RWPE1 (cell line): ENCODE data around the gene PDGFB.

ENCODE experiments used
- CTCF ChIA-PET: fragments of 350-600 bp; sonication (Branson Sonifier 250); formaldehyde crosslinking; extraction: SDS; loops from one replicate; lab custom pipeline; 2021; lab: Yijun Ruan, JAX
- POLR2A ChIA-PET: fragments of 400-600 bp; formaldehyde crosslinking; extraction: SDS; loops from one replicate; lab custom pipeline; 2020; ENCODE audit warnings: antibody characterized with exemption; ENCODE audit not compliant: low non-redundant PET; lab: Yijun Ruan, JAX
- DNase-seq: peaks from one replicate; pipeline ENCODE4 v3.0.0; 2012; ENCODE audit warnings: low spot score
- H3K27ac ChIP-seq: fragments of 450-650 bp; 2 replicates; pipeline ENCODE4 v1.5.1; 2017
- TF ChIP-seq, protein P1 (sequence below): fragments of 450-650 bp; conservative IDR thresholded peaks from 2 replicates; pipeline ENCODE4 v1.5.1; 2017; ENCODE audit warnings: low read depth, mild to moderate bottlenecking

The PDGFB gene

GRCh38 chr22:39181356-39181755, 63.4 kb downstream of the PDGFB start:
- H3K27ac ChIP-seq = peak overlapping the region; percentile 41
- ChIA-PET CTCF (no interaction called here), POLR2A (no interaction called here)
- no peak for DNase-seq
- TF ChIP-seq, protein P1, sequence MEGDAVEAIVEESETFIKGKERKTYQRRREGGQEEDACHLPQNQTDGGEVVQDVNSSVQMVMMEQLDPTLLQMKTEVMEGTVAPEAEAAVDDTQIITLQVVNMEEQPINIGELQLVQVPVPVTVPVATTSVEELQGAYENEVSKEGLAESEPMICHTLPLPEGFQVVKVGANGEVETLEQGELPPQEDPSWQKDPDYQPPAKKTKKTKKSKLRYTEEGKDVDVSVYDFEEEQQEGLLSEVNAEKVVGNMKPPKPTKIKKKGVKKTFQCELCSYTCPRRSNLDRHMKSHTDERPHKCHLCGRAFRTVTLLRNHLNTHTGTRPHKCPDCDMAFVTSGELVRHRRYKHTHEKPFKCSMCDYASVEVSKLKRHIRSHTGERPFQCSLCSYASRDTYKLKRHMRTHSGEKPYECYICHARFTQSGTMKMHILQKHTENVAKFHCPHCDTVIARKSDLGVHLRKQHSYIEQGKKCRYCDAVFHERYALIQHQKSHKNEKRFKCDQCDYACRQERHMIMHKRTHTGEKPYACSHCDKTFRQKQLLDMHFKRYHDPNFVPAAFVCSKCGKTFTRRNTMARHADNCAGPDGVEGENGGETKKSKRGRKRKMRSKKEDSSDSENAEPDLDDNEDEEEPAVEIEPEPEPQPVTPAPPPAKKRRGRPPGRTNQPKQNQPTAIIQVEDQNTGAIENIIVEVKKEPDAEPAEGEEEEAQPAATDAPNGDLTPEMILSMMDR = no peak

GRCh38 chr22:39179841-39180335, 64.9 kb downstream of the PDGFB start:
- ChIA-PET CTCF (interaction anchor here (0.5 to 0.6 kb wide), 2 partner anchors 161 to 164 kb away, joined by 3 read pairs; no protein-coding TSS in a partner anchor), POLR2A (no interaction called here)
- peak overlapping the region; percentile 93 for H3K27ac ChIP-seq
- TF ChIP-seq, protein P1 = no peak
- no peak for DNase-seq

DNA sequence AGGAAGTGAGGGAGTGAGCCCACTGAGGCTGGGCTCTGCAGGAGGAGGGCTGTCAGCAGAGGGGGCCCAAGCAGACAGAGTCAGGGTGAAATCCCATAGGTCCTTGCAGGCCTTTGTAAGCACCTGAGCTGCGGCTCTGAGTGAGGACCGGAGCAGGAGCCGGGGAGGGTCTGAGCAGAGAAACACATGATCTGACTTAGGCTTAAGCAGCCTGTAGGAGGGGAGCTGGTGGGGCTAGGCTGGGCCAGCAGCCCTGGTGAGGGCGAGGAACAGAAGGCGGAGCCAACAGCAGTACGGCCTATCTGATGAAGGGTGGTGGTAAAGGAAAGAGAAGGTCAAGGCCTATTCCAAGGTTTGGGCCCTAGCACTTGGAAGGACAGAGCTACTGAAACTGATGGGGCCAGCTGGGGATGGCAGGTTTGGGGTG, 65.4 kb downstream of the PDGFB start:
- ChIA-PET CTCF (interaction anchor here (0.5 to 0.6 kb wide), 2 partner anchors 160 to 164 kb away, joined by 3 read pairs; no protein-coding TSS in a partner anchor), POLR2A (no interaction called here)
- TF ChIP-seq, protein P1 = no peak
- H3K27ac ChIP-seq = peak overlapping the region; percentile 93
- DNase-seq = no peak

GRCh38 chr22:39178206-39179111, 66.3 kb downstream of the PDGFB start:
- H3K27ac ChIP-seq = peak overlapping the region; percentile 93
- CTCF ChIA-PET = no interaction called here
- POLR2A ChIA-PET = no interaction called here
- no peak for DNase-seq
- TF ChIP-seq, protein P1 = no peak

DNA sequence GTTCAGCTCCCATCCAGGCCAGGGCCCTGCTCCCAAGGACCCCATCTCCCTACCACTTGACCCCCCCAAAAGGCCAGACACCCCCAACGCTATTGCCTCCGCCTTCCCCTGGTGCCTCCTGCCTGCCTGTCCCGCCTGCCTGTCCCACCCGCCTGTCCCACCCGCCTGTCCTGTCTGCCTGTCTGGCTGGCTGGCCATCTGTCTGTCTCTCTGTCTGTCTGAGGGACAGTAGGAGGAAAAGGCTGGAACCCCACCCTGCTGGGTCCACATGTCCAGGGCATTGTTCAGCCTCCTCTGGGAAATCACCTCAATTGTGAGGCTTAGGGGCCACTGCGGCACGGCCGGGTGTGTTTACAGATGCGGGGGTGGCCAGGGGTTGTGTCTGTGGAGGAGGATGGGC, 67.0 kb downstream of the PDGFB start:
- no peak for DNase-seq
- TF ChIP-seq, protein P1 = no peak
- POLR2A ChIA-PET = no interaction called here
- H3K27ac ChIP-seq = peak overlapping the region; percentile 93
- CTCF ChIA-PET = no interaction called here

DNA sequence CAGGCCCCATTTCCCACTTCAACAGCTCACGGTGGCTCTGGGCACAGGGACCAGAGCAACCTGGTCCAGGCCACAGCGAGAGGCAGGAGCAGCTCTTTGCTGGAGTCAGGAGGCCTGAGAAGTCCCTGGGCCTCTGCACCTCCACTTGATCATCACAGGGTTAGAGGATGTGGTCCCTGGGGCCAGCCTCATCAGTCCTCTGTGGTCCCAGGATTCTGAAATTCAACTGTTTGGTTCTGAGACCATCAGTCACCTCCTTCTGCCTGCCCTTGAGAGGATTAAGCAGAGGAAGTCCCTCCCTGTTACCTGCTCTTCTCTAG, 67.4 kb downstream of the PDGFB start:
- POLR2A ChIA-PET = no interaction called here
- no peak for DNase-seq
- TF ChIP-seq, protein P1 = no peak
- CTCF ChIA-PET = no interaction called here
- peak overlapping the region; percentile 93 for H3K27ac ChIP-seq
